Measurements from ENCODE around the gene SLIT3.

DNA sequence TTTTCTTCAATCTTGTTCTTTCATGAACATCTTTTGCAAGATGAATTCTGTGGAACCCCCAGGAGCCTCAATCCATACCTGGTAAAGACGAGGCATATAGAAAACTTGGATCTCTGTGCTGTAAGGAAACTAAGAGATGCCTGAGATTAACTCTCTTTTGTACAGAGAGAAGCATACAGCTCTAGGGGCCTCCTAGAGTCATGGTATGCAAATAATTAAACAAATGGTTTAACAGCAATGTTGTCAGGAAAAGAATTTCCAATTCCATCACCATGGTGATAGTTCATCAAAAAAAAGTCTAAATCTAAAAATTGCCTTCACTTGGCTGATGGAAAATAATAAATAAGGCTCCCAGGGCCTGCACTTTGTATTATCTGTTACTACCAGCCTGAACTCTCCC lies 275.4 kb downstream of the SLIT3 start:
- TF ChIP-seq IFI16 (CRISPR knock-in tag; IDR thresholded peaks at IDR 0.05) (no peak), ZBTB49 (CRISPR knock-in tag; IDR thresholded peaks at IDR 0.05; ENCODE audit: borderline replicate concordance) (no peak), ZBTB17 (CRISPR knock-in tag; IDR thresholded peaks at IDR 0.05) (no peak), ZNF224 (CRISPR knock-in tag; IDR thresholded peaks at IDR 0.05) (no peak), CHD2 (IDR thresholded peaks at IDR 0.05; ENCODE audit: low read depth, low read length) (no peak), ZNF76 (CRISPR knock-in tag; IDR thresholded peaks at IDR 0.05; ENCODE audit: borderline replicate concordance) (no peak), EZH2 (IDR thresholded peaks at IDR 0.05; ENCODE audit: borderline replicate concordance, low read depth, low read length) (no peak), KLF1 (tag; IDR thresholded peaks at IDR 0.05) (no peak), HMGN3 (IDR thresholded peaks at IDR 0.05; ENCODE audit: borderline replicate concordance, extremely low read depth, insufficient read length, low read depth, low read length) (no peak), CTCF (IDR thresholded peaks at IDR 0.05 in 2 of 3, conservative IDR thresholded peaks at IDR 0.05 in 1 of 3; ENCODE audit: insufficient read depth in 2 of 3, low read depth in 1 of 3, low read length in 3 of 3) (no peak), NCOA2 (IDR thresholded peaks at IDR 0.05; ENCODE audit: partially characterized antibody in 2 of 2) (no peak), ASH1L (IDR thresholded peaks at IDR 0.05; ENCODE audit: borderline replicate concordance, low read depth, partially characterized antibody) (no peak)
